ENCODE data around the gene FCRL1.

Gene FCRL1, protein sequence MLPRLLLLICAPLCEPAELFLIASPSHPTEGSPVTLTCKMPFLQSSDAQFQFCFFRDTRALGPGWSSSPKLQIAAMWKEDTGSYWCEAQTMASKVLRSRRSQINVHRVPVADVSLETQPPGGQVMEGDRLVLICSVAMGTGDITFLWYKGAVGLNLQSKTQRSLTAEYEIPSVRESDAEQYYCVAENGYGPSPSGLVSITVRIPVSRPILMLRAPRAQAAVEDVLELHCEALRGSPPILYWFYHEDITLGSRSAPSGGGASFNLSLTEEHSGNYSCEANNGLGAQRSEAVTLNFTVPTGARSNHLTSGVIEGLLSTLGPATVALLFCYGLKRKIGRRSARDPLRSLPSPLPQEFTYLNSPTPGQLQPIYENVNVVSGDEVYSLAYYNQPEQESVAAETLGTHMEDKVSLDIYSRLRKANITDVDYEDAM

DNA sequence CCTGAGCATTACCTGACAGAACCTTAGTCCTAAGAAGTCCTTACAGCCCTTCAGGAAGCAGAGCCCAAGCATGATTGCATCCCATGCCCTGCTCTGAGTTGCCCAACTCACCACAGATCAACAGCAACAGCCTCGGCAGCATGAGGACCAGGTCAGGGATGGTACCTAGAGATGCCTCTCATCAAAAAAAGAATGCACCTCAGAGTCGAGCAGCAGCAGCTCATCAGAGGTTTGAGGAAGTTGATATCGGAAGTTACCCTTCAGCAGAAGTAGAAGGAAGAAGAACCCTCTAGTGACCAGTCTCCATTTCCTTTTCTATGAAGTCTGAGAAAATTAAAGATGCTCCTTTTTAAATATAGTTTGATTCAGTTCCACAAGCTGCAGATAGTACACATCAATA, at the start of gene FCRL1:
Gene FCRL1, minus strand, starts transcription at position 225 of the 400 bp plus-strand sequence. Its CDS starts 83 bp downstream, at position 142.
- DNase-seq: no peak

DNA sequence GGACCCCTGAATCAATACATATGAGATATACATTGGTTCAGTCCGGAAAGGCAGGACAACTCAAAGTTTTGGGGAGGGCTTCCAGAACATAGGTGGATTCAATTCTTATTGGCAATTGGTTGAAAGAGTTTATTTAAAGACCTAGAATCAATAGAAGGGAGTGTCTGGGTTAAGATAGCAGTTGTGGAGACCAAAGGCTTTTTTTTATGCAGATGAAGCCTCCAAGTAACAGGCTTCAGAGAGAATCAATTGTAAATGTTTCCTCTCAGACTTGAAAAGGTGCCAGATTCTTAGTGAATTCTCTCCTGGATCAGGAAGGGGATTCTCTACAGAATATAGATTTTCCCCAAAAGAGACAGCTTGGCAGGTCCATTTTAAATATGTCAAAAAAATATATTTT, 48.7 kb upstream of the FCRL1 start:
- DNase-seq: no peak

DNA sequence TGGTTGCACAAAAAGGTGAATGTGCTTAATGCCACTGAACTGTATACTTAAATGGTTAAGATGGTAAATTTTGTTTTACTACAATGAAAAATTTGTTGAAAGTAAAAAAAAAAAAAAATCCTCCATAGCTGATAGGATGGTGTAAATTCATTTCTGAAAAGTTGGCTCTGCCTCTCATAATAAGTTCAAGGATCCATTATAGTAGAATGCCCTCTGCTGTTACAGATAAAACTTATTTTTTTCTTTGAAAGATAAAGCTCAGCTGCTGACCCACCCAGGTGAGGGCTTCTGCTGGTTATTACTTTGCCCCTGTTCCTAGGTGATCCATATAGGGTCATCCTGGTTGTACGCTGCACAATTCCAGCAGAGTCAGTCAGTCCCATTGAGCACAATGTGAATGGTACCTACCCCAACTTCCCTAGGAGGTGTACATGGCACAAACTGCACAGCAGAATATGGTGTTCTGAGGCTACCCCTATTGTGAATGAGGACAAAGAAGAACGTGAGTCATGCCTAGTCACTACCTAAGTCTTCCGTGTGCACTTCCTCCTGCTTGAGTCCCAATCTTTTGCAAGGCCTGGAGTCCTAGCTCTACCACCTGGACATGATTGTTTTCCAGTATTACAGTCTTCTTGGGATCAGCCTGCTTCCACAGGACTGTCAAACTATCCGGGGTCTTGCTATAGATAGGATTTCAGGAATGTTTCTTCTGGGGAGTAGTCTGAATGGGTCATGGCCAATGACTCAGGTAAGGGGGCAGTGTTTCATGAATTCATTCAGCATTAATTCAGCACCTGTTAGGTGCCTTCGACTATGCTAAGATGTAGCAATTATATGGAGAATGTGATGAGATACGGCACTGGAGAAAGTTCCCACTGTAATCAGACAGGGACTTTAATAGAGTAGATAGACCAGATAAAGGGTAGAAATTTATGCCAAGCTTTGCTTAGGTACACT, 42.5 kb upstream of the FCRL1 start:
- no peak for DNase-seq

DNA sequence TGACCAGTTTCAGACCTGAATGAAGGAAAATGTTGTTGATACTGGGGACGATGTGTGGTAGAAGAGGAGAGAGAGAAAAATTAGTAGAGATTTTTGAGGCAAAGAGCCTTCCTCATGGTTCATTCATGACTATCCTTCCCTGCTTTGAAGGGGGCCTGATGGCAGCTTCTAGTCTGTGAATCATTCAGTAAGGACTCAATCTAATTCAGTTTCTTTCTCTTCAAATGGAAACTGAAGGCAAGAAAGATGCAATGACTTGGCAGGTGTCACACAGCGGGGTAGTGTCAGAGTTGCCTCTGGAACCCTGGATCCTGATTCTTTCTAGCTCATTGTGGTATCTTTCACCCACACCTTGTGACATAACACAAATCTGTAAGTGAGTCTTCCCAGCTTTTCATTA, 36.6 kb upstream of the FCRL1 start:
- DNase-seq: no peak

DNA sequence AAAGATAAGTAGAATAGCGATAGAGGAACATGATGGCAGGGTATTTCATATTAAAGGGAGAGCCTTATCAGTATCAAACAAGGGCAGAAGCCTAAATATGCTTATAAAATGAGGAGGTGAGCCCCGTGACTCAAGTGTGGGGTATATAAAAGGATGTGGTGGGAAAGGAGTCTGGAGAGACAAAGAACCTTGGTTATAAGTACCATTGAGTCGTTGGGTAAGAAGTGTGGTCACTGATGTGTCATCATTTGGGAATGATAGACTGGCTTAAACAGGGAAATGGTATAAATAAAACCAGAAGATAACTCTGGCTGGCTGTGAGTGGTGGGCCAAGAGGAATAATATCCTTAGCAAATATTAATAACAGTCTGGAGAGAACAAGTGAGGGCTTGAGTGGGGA, 32.6 kb upstream of the FCRL1 start:
- DNase-seq: no peak

DNA sequence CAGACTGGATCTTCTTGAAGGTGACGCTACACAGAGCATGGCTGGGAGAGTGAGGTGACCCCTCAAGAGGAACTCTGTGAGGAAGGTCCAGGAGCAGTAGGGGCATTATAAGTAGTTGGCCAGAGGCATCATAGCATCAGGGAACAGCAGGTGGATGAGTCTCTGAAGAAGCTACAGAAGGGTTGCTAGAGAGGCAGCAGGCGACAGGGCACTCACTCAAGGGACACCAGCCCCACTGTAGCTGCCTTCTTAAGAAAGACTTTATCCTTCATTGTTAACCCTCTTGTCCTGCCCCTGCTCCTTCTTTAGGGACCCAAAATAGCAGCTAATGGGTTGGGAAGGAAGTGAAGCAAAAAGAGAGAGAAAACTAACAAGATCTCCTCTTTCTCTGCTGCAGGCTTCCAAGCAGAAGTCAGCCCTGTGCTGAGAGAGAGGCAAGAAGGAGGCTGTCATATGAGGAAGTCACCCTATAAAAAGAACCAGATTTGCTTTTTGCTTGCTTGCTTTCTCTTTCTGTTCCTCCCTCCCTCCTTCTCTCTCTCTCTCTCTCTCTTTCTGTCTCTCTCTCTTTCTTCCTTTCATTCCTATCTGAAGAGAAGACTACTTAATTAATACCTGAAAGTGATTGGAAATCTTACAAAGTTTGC, 29.4 kb upstream of the FCRL1 start:
- DNase-seq: no peak

DNA sequence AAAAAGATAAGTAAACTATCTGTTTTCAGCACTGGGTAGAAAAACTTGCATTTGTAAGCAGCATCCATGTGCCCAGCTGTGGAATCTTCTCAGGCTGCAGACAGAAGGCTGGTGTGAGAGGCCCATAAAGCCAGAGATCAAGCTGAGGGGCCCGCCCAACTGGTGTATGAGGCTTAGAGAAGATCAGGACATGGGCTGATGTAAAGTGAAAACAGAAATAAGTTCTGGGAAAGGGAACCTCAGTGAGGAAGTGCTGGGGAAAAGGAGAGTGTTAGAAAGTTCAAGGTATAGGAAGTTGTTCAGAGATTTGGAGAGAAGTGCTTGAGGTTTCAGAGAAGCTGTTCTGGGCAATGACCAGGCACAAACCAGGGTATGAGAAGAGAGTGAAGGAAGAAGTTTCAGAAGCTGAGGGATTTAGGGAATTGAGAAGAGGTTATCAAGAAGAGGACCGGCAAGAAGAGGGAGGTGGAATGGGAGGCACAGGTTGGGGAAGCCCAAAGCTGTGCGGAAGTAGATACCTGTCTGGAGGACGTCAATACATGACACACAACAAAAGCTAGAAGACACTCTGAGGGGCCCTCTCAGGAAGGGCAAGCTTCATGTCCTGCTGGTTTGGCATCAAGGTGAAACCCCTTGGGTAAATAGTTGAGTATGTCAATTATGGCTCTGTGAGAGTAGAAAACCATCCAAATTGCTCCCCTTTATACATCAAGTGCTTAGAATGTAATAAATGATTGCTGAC, 24.3 kb upstream of the FCRL1 start:
- no peak for DNase-seq

DNA sequence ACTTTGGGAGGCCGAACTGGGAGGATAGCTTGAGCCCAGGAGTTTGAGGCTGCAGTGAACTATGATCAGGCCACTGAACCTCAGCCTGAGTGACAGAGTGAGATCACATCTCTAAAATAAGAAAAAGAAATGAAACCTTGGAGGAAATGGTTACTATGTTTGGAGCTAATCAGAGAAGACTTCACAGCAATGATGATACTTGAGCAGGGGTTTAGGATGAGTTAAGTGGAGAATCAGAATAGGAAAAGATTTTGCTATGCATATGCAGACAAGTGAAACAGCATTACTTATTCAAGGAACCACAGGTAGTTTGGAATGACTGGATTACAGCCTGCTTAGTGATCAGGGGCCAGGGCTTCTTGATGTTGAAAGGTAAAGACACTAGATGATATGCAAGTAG, 23.0 kb upstream of the FCRL1 start:
- DNase-seq: no peak

DNA sequence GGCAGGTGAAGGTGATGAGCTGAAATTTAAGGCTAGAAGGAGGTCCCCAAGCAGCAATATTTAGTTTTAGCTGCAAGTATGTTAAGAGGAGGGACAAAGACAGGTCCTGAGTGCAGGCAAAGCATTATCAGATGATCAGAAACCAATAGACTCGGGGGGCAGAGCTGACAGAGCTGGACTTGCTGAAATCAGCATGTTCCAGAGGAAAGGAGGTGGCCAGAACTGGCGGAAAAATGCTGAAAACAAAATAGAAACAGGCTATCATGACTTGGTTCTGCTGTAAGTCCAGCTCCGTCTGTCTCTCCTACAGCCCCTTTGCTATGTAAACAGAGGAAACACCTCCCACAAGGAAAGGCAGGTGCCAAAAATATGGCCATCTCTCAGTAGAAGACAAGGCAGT, 21.8 kb upstream of the FCRL1 start, which contains the start of gene CD5L:
Gene CD5L, minus strand, starts transcription at position 101 of the 400 bp plus-strand sequence. CDS start 107 bp downstream, outside the sequence.
- DNase-seq: no peak

DNA sequence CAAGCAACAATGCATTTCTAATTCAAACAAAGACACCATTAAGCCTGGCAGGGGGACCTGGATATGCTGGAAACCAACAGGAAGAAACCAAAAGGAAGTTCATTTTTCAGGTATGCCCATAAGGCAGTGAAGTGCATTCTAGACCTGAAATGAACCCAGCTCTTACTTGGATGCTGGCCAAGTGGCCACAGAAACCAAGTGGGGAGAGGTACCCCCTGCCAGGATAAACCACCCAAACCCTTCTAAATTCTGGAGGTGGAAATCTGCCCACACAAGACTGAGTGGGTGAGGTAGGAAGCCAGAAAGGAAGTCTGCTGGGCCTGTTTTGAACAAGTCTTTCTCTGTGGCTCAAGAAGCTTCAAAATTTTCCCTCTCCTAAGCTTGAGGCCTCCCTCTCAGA, 19.0 kb upstream of the FCRL1 start:
- DNase-seq: no peak

DNA sequence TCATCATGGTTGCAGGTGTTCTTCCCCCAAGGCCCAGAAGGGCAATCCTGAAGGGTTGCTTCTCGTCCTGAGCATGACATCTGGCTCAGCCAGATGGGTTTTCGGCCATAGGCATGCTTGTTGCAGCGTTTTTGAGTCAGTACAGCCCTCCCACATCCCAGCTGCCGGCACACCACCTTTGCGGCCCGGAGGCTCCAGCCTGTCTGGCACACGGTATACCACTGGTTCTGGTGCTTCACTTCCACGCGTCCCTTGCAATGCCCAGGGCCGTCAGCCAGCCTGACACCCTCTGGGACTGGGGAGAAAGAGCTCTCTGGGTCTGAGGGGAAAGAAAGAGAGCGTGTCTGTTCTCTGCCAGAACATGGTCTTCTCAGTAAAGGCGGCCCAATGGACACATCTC, 14.5 kb upstream of the FCRL1 start:
- no peak for DNase-seq

DNA sequence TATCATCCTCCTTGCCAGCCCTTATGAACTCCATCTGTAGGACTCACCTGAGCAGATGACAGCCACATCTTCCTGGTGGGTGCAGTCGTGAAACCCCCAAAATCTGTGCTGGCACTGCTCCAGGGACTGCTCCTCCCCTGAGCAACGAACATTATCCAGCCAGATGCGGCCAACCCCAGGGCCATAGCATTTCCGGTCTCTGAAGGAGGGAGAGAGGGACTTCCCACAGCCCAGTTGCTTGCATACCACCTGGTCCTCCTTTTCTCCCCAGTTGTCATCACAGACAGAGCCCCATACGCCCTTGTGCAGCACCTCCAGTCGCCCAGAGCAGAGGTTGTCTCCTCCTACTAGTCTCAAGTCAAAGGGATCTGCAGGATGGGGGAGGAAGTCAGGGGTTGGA, 13.2 kb upstream of the FCRL1 start:
- no peak for DNase-seq

DNA sequence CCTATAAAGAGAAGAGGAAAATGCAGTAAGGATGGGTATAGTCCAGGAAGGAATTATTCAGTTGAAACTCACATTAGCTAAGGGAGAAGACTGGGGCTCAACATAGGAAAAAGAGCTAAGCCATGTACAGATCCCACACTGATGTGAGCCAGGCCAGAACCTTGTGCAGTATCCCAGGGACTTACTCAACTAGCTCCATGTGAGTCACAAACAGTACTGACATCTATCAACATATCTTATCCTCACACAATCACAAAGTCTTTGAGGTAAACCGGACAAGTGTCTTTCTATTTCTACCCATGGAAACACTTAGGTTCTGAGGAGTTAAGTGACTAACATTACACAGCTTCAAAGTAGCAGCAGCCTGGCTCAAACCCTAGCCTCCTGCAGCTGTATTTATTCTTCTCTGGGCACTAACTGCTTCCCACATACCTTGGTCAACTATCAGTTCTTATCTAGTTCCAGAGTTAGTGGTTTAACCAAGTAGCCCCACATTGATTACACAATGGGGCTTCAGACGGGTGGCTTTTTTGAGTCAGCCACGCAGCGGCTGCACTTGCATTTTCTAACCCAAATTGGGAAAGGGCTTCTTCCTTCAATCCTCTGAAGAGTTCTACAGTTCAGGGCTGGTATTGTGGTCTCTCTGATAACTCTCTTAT, 12.2 kb upstream of the FCRL1 start:
- DNase-seq: no peak

DNA sequence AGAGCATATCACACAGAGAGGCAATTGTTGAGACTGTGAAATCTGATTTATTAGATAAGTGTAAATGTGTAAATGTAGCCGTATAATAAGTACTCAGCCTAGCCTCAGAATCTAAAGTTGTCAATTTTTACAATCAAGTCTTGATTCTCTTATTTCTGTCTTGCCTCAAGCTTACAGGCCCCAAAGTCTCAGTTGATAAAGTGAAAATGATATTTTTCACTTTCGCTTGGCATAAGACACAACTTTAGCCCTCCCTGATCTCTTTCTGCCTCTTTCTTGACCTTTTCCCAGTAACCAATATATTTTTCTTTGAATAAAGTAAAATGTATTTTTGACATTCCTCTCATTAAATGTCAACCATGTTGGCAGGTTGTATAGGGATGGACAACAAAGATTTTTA, 11.0 kb upstream of the FCRL1 start:
- no peak for DNase-seq

DNA sequence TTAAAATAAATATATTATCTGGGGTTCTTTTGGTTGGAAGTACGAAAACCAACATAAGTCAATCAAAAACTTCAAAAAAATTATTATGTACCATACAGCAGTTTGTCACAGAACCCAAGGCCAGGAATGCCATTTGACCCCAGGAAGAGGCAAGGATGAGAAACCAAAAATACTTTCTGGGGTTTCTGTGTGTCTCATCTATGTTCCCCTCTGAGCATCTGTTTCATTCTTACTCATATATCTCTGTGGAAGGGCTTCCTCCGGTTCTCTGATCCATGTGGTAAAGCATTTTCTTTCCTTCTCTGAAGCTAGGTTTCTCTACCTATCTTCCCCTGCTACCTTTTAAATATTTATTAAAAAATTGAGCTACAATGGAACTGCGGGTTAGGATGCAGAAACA, 9.8 kb upstream of the FCRL1 start:
- no peak for DNase-seq

DNA sequence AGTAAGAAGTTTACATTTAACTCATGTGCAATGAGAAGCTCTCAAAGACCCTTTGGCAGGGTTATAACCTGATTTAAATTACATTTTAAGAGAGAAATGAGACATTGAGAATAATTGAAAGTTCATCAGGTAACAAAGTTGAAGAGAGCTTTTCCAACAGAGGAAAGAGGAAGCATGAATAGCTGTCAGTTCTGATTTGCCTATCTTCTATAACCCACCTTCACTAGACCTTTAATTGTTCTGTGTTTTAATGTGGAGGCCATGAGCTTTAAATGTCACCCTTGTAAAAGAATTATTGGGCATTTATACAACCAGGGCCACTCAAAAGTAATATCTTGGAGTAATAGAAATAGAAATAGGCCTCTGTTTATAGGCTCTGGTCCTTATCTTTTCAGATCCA, 9.3 kb upstream of the FCRL1 start:
- no peak for DNase-seq

DNA sequence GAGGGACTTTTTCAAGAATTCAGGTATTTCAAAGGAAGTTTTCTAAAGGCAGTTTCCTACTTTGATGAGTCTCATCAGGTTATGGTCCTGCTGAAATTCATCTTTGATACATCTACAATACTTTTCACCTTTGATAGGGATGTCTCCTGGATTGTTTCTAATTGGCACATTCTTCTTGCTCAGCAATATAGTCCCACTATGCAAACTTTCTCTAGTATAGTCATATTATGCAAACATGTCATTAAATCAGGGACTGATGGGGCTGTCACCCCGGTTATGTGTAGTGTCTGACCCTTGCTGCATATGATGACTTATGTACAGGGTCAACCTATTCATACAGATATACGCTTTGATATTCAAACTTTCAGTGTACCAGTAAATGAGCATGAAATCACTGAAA, 379 bp upstream of the FCRL1 start:
- no peak for DNase-seq

DNA sequence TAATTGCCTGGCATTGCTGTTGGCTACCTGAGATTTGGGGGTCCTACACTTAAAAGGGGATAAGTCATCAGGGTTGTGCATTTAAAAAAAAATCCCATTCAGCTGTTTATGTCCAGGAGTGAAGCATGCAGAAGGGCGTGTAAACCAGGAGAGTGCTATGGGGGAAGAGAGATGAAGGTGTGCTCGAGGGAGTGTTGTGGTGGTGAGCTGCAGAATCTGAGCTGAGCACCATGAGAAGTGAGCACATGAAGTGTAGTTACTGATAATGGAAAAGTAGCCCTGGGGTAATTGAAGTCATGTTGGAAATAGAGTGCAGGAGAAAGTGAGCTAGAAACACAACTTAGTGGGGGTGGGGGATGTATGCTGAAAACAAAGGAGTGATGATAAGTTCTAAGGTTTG, 705 bp downstream of the FCRL1 start:
- DNase-seq: no peak

DNA sequence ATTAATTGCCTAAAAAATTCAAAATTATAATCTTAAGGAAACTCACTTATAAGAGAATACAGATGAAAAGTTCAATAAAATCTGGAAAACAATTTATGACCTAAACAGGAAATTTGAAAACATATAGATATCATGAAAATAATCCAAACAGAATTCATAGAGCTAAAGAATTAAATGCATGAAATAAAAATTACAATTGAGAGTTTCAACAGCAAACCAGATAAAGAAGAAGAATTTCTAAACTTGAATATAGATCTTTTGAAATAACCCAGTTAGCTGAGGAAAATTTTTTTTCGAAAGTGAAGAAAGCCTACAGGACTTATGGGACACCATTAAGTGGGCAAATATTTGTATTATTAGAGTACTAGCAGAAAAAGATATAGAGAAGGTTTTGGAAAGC, 6.7 kb downstream of the FCRL1 start:
- DNase-seq: no peak

DNA sequence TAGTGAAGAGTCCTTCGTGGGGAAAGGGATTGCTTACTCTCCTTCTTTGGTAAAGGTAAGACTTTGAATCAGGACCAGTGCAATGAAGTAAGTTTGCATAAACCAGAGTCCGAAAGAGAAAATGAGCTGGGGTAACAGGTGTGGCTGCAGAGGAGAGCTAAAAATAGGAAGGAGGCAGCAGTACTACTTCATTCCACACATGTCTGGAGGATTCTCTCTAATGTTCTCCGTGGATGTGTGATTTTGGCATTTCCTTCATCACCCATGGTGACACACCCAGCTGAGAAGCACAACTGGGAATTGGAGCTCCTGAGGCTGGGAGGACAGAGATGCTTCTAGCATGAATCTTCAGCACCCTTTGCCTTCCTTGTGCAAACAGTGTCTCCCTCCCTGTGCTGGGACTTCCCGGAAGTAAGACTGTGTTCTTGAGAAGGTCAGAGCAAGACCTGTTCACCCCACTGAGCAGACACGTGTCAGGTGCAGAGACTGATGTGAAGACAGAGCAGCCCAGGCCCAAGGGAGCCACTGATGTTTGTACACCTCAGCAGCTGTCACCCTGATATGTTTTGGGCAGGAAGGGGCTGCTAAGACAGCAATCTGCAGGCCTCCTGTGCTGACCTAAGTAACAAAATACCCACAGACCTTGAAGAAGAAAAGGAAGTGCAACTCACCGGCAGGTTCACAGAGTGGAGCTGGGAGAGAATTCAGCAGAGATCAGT, 13.3 kb downstream of the FCRL1 start:
- DNase-seq: no peak

DNA sequence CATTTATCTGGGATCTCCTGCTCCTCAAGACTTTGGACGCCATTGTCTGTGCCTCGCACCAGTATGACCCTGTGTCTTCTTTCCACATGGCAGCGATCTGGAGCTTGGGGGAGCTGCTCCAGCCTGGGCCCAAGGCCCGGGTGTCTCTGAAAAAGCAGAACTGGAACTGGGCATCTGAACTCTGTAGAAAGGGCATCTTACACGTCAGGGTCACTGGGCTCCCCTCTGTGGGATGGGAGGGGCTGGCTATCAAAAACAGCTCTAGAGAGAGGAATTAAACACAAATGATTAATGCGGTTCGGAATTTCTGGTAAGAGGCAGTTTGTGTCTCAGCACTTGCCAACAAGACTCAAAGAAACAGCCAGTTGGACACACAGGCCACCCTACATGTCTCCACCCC, 16.1 kb downstream of the FCRL1 start:
- DNase-seq: no peak

All from activated CD8-positive, alpha-beta memory T cell treated with anti-CD3 and anti-CD28 coated beads, Interleukin-2, amount 50 U/mL, for 4 hours (primary cell).